ENCODE results near the gene TCOF1.

The TCOF1 gene

DNA sequence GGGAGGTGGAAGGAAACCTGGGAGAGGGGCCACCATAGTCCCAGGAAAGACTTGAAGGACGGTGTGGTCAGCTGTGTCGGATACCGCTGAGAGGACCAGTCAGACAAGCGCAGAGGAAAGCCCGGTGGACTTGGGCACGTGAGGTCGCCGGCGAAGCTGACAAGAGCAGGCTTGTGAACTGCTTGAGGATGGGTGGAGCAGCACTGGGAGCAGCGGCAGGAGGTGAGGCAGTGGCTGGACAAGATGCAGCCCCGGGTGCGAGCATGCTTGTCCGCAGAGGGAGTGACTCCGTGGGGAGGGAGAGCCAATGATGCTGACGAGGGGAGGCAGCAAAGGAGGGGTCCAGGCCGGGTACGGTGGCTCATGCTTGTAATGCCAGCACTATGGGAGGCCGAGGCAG lies 73.6 kb downstream of the TCOF1 start:
- DNase-seq (ENCODE audit: low spot score), result no peak

DNA sequence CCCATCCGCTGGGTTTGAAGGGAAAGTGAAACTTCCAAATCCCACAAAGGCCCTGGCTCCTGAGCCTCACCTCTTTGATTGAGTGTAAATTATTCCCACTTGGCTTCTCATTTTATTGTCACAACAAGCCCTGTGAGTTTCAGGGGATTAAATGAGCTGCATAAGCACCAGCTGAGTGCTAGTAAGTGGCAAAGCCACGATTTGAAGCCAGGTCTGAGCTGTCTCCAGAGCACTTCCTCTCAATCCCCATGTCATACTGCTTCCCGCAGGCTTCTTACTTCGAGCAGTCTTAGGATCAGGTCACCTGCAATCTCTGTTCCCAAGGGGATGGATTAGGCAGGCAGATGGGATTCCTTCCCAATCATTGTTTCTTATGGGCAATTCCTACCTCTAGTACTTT lies 74.1 kb downstream of the TCOF1 start:
- DNase-seq (ENCODE audit: low spot score), result no peak

DNA sequence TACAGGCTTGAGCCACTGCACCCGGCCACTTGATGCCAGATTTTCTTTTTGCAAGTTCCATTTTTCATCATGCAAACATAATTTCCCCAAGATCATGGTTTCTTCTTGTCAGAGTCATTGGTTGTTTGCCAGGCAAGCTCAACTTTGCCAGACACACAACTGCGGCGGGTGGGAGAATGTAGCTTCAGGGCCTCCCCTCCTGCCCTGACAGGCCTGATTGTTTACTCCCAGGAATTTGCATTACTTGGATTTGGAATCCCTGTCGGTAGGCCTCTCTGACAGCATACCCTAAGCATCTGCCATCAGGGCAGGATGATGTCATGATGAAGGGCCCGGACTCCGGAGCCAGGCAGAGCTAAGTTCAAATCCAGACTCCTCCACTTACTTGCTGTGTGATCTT lies 77.0 kb downstream of the TCOF1 start:
- peak; percentile 72 for DNase-seq (ENCODE audit: low spot score)

DNA sequence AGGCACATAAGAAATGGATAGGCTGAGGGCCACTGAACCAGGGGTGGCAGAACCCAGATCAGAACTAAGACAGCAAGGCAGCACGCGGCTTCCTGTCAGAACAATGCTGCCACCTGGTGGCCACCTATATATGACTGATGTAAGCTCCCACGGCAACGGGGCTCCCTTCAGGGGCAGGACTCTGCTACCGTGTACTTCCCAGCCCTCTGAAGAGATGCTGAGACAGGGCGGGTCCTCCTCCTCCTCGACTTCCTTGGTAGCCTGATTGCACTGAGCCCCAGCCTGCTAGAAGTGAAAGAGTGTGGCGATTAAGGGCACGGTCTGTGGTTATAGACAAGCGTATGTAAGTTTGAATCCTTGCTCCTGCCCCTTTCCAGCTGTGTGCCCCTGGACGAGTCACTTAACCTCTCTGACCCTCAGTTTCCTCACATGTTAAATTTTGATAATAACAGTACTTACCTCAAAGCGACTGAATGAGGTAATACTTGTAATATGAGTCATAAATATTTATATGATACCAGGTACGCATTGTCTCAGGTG lies 78.7 kb downstream of the TCOF1 start:
- peak; percentile 92 for DNase-seq (ENCODE audit: low spot score)

DNA sequence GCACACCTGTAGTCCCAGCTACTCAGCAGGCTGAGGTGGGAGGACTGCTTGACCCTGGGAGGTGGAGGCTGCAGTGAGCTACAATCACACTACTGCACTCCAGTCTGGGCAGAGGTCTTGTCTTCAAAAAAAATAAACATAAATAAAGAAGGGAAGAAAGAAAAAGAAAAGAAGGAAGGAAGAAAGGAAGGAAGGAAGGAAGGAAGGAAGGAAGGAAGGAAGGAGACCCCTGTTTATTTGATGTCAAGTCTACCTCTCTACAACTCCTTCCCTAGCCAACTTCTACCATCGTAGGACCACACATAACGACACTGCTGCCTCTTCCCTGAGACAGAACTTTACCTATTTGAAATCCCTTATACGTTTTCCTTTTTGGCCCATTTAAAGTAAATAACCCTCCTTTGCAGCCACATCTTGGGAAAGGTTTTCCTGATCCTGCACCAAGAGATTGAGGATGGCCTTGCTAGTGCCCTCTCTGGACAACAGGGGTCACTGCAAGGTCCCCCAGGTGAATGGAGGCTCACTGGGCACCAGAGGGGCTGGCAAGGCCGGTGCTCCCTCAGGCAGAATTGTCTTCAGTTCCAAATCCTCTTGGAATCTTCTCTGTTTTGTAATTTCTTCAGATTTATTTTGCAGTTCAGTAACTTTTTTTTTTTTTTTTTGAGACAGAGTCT lies 81.5 kb downstream of the TCOF1 start:
- DNase-seq (ENCODE audit: low spot score), result peak; percentile 64

DNA sequence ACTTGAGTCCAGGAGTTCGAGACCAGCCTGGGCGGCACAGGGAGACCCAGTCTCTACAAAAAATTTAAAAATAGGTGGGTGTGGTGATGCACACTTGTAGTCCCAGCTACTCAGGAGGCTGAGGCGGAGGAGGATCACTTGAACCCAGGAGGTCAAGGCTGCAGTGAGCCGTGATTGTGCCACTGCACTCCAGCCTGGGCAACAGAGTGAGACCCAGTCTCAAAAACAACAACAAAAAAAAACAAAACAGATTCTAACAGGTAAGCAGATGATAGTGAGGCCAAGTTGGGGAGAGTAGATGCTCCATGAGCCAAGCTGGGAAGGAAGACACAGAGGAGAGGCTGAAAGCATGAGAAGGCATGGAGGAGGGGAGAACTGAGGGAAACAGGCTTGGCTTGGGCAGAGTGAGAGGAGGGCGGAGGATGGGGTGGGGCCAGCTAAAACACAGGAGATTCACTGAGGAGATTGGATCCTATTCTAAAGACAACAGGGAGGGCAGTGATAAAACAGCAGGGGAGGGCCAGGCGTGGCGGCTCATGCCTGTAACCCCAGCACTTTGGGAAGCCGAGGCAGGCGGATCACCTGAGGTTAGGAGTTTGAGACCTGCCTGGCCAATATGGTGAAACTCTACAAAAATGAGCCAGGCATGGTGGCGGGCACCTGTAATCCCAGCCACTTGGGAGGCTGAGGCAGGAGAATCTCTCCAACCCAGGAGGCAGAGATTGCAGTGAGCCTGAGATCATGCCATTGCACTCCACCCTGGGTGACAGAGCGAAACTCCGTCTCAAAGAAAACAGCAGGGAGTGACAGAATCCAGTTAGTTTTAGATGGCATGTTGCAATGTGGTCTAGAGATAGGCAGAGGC lies 83.7 kb downstream of the TCOF1 start:
- no peak for DNase-seq (ENCODE audit: low spot score)

DNA sequence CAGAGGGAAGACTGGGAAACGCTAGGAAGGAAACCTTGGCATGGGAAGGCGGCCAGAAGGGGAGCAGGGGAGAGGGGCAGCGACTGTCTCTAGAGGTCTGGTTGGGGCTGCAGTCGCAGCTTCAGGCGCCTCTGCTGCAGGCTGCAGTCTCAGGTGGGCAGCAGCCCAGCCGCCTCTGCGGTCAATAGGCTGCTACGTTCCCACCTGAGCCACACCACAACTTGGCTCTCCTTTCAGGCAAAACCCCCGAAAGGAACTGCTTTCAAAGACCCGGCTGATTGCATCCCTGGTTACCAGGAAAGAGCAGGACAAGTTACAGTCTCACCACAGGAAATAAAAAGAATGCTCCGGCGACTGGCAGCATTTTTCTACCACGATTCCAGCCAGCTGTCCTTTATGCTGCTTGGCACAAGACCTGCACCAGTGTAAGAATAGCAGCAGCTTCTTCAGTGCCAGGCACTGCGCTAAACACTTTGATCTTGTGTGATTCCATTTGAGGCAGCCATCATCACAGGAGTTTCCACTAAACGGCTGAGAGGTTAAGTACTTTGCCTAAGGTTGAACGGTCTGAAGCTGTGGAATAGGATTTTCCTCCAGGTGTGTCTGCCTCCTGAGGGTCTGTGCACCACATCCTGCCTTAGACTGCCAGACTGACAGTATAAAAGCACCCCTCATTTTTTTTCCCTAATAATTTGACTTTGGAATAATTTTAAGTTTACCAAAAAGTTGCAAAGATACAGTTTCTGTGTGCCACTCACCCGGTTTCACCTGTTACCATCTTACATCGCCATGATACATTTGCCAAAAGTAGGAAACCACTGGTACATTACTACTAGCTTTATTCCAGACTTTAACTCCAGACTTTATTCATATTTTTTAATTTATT lies 84.6 kb downstream of the TCOF1 start:
- no peak for DNase-seq (ENCODE audit: low spot score)

DNA sequence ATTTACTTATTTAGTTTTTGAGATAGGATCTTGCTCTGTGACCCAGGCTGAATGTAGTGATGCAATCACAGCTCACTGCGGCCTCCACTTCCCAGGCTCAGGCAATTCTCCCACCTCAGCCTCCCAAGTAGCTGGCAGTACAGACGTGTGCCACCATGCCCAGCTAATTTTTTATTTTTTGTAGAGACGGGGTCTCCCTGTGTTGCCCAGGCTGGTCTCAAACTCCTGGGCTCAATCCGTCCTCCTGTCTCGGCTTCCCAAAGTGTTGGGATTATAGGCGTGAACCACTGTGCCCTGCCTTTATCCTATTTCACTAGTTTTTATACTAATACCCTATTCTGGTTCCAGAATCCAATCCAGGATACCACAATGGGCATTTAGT lies 85.2 kb downstream of the TCOF1 start:
- DNase-seq (ENCODE audit: low spot score), result no peak

DNA sequence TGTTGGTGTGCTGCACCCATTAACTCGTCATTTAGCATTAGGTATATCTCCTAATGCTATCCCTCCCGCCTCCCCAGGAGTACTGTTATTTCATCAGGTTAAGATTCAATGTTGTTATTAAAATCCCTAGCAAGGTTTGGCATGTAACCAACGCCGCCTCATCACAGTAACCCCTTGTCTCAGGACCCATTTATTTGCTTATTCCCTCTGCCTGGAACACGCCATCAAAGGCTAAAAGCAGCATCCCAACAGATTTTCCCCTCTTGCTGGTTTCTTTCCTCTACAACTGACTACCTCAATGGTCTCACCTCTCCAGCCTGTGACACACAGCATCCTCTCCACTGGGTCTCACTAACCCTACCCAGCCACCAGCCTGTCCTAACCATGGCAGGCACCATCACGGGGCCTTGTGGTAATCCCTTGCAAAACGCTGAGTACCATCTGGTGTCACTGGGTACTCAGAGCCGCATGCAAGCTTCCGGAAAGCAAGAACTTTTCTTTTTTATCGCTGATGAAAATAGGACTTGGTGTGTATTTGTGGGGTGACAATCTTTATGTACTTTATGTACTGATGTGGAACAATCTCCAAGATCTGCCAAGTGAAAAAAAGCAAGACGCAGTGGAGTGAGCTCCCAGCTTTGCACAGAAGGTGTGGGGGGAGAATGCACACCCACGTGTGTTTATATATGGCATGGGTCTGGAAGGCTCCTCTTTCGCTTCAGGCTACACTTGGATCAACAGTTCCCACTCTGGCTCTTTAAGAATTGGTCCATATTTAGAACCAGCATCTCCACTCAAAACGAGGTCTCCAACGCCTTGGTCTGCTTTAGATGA lies 86.0 kb downstream of the TCOF1 start:
- DNase-seq (ENCODE audit: low spot score), result no peak

DNA sequence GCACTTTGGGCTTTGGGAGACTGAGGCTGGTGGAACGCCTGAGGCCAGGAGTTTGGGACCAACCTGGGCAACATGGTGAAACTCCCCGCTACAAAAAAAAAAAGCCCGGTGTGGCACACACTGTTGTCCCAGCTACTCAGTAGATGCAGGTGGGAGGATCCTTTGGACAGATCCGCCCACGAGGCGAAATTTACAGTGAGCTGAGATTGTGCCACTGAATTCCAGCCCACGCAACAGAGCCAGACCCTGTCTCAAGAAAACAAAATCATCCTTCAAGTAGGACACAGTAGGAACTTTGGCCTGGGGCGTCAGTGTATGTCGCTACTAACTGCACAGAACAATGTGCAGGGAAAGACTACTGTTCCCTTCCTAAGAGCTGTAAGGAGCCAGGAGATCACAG lies 87.3 kb downstream of the TCOF1 start:
- no peak for DNase-seq (ENCODE audit: low spot score)

DNA sequence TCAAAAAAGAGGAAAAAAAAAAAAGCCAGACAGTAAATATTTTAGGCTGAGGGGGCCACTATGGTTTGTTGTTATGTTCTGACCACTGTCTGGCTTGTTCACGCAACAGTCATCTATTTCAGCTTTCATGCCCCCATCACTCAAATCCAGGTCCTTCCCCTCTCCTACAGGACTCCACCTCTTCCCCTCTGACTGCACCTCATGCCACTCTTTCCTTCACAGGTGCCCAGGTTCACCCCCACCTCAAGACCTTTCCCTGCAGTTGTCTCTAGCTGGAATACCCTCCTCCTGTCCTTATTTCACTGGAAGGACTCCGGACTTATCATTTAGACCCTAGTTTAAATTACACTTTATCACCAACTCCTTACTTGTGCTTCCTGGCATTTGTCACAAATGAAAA lies 88.6 kb downstream of the TCOF1 start:
- no peak for DNase-seq (ENCODE audit: low spot score)

DNA sequence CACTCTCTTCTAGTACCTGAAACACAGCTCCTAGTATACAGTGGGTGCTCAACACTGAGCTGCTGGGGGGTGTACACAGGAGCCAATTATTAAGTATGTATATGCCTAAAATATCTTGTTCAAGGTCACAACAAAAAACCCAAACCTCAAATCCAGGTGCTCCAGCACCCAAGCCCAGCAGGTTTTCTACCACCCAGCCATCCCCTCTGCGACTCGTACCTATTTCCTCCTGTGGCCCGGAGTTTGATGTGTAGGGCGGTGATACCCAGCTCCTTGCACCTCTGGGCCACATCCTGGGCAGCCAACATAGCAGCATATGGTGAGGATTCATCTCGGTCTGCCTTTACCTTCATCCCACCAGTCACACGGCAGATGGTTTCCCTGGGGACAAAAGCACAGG lies 89.1 kb downstream of the TCOF1 start:
- no peak for DNase-seq (ENCODE audit: low spot score)

DNA sequence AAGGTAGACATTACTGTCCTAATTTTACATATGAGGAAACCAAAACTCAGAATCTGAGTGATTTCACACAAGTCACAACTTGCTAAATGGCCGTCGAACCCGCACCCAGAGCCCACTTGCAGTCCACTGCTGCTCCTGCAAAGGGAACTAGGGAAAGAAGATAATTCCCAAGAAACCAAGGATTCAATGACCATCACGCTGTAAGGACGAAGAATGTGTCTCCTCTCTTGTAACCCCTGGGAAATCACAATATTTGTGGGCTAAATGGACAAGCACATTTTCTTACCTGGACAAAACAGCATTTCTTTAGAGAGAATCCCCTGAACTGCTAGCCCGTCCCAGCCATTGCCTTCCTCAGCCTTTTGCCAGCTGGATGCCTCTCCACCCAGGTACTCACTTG lies 89.7 kb downstream of the TCOF1 start:
- DNase-seq (ENCODE audit: low spot score), result no peak

DNA sequence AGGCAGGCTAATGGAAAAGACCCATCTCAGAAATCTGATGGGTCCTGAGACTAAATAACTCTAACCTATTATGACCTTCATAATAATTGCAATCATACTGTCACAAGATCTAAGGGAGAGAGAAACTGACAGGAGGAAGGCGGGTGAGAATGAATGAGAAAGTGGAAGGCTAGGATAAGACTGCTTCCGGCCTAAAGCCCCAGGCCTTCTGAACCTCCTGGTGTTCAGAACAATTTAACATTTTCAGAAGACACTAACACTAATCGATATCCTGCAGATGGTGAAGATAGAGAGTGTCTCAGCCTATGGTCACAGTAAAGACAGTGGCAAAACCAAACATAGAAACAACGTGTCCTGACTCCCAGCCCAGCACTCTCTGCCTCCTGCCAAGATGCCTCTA lies 90.8 kb downstream of the TCOF1 start:
- DNase-seq (ENCODE audit: low spot score), result no peak

DNA sequence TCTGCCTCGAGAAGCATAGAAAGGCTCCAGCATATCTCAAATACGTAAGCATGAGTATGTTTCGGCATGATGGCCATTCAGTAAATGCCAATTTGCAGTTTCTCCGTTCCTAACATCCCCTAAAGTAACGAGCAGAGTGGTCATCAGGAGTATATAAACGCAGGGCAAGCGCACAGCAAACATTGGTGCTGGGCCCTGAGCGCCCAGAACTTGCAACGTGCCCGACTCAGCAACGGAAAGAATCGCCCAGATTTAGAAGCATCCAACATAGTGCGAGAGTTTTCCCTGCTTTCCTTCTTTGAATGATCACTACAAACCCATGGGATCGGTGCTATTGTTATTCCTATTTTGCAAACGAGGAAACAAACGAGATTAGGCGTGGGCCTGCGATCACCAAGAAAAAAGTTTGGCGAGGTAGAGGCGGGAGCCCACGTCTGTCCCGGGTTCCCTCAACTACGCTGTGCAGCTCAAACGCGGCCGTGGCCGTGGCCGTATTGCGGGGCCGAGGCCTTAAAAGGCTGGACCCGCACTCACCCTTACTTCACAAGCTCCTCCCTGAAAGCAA lies 91.5 kb downstream of the TCOF1 start:
- no peak for DNase-seq (ENCODE audit: low spot score)

All from AG08395 (cell line).